Measurements from ENCODE around the gene DENND1A.

Gene DENND1A

DNA sequence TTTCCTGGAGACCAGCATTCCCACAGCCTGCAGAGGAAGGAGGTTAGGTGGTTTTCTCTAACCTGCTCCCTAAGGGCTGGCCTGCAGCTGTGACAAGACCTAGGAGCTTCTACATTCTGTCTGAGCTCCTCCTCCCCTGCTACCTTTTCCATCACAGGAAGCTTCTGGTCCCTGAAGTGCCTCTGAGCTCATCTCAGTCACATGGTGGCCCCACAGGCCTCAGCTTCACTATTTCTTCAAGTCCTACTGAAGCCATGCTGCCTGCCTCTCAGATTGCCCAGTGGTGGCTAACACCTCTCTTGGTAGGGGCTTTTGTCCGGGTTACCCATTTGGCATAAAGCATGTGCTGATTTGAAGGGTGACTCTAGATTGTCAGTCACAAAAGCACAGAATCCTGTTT lies 314.5 kb downstream of the DENND1A start:
- TF ChIP-seq, protein P1, sequence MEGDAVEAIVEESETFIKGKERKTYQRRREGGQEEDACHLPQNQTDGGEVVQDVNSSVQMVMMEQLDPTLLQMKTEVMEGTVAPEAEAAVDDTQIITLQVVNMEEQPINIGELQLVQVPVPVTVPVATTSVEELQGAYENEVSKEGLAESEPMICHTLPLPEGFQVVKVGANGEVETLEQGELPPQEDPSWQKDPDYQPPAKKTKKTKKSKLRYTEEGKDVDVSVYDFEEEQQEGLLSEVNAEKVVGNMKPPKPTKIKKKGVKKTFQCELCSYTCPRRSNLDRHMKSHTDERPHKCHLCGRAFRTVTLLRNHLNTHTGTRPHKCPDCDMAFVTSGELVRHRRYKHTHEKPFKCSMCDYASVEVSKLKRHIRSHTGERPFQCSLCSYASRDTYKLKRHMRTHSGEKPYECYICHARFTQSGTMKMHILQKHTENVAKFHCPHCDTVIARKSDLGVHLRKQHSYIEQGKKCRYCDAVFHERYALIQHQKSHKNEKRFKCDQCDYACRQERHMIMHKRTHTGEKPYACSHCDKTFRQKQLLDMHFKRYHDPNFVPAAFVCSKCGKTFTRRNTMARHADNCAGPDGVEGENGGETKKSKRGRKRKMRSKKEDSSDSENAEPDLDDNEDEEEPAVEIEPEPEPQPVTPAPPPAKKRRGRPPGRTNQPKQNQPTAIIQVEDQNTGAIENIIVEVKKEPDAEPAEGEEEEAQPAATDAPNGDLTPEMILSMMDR (IDR thresholded peaks at IDR 0.05), result no peak

DNA sequence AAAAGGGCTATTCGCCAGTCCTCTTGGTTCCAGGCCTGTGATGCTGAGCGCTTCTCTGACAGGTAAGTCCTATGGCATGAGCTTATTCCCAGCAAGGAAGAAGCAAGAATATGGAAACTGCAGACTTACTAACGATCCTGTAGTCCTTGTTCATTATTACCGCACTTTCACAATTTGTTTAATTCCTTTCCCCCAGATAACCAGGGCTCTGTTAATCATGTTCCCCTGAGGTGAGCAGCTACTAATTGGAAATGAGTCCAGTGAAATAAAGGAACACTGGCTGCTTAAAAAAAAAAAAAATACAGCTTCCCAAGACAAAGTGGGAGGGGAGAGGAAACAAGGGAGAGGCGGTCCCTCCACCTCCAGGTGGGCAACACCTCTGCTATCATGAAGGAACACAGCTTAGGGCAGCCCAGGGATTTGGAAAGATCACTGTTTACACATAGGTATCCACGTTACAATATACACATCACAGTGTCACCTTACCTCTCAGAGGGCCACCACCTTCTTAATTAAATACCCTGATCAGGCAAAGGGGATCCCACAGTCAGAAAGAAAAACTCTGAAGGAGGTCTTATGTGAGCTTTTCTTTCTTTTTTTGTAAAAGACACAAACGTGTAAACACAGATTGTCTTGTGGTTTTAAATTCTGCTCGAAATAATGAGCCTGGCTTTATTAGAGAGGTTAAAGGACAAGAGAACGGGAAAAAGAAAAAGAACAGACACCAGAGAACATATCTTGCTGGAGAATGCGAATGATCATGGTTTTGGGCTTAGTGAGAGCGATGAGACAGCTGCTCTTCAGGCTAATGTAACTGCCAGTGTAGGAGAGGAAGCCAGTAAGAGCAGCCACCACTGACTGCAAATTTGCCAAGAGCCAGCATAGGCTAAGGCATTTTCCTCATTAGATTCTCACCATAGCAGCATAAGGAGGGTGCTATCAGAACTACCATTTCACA lies 315.3 kb downstream of the DENND1A start:
- TF ChIP-seq, protein P1 (IDR thresholded peaks at IDR 0.05), result no peak

DNA sequence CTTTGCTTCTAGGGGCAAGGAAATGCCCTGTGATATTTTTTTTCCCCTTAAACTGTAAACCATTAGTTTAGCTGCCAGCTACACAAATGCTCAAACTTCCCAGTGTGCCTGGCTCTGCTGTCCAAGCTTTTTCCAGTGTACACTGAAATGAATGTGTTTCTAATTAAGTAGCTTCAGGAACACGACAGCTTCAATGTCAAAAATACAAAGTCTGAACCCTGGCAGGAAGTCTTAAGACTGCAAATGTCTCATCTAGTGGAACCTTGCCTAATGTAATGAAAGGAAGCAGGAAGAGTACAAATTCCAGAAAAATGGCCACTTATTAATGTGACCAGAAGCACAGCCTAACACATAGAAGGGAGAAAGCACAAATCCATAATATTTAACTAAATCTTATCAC lies 318.7 kb downstream of the DENND1A start:
- TF ChIP-seq, protein P1 (IDR thresholded peaks at IDR 0.05), result no peak

DNA sequence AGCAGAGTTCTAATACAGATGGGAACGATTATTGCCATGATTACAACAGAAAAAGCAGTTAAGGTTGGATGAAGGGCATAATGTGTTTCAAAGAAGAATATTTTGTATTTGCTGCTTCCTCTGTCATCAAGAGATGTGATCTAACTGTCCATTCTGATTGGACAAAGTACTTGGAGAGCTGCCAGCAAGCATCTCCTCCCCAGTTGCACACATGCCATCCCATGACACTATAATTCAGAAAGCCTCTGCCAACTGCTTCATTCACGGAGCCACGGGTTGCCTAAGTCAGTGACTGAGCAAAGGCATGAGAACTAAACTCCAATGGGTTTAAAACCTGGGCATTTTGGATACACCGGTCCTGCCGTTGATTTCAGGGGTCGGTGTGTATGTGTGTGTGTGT lies 320.1 kb downstream of the DENND1A start:
- TF ChIP-seq, protein P1 (IDR thresholded peaks at IDR 0.05), result no peak

DNA sequence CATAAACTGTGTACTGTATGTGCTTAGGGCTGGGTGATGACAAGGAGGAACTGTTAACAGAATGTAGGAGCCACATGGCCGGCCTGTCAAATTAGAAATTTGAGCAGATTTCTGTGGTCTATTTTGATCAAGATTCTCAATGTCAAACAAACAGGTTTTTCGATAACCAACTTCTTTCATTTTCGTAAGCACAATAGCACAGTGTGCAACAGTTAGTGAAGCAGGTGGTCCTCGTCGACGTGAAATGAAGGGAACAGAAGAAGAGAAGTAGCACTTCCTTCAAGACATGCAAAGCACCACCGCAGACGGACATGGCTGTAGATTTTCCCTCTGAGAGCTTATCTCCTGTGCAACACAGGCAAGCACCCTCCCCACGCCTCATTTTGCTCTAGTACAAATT lies 321.8 kb downstream of the DENND1A start:
- TF ChIP-seq, protein P1 (IDR thresholded peaks at IDR 0.05), result no peak

DNA sequence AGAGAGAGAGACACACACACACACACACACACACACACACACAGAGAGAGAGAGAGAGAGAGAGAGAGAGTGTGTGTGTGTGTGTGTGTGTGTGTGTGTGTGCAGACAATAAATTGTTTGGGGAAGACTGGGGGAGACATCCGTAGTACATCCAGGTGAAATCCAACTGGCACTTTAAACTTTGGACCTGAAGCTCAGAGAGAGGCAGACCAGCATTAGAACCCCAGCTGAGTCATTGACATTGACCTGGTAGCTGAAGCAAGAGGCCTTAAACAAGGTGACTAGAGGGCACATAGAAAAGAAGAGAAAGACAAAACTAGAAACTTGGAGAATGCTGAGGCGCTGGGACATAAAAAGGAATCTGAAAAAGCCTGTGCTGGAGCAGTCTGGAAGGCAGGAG lies 322.4 kb downstream of the DENND1A start:
- TF ChIP-seq, protein P1 (IDR thresholded peaks at IDR 0.05), result no peak

DNA sequence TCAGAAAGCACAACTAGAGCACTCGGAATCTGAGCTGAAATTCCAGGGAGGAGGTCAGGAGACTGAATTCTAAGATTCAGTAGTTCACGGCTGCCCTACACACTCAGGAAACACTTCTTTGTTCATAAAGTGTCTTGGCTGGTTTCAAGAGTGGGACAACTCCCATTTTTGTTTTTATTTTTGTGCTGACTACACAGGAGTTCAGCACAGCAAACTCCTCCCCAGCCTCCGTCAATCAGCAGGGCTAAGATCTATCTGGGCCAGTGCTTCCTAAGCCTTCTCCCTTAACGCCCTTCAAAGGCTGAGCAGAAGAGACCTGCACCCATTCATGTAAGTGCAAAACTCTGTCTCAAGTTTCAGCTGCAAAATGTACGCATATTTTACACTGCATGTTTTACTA lies 323.8 kb downstream of the DENND1A start:
- TF ChIP-seq, protein P1 (IDR thresholded peaks at IDR 0.05), result no peak

All from LNCAP (cell line).